Lower lobe of right lung (tissue), 2 donors: ENCODE results near the gene MRPS23. TPM values are rescaled to one million over a fixed set of nuclear protein-coding genes. Genes with fewer than 3 reads are reported as not detected.
"Not testable (repeated sequence)": the region's sequence is repeated elsewhere in the genome, so short reads cannot be mapped to it uniquely, and the experiment has no call there.

Experiments used
- ATAC-seq, 2 donors: fragments of 200-7000 bp; cut with Tn5 transposase; one replicate each; pipeline ENCODE4 v1.9.1; 2020 to 2022; ENCODE audit warnings: mild to moderate bottlenecking in 2 of 2, moderate library complexity in 2 of 2
- DNase-seq: peaks from one replicate; pipeline ENCODE4 v3.0.0-alpha.2; 2020
- H3K27ac ChIP-seq: fragments of 200-600 bp; one replicate; pipeline ENCODE4 v1.8.0; 2022
- H3K27me3 ChIP-seq: fragments of 200-600 bp; one replicate; pipeline ENCODE4 v1.8.0; 2022; ENCODE audit warnings: low read depth
- H3K36me3 ChIP-seq: fragments of 200-600 bp; one replicate; pipeline ENCODE4 v1.8.0; 2022; ENCODE audit warnings: mild to moderate bottlenecking
- H3K4me1 ChIP-seq: fragments of 200-600 bp; one replicate; pipeline ENCODE4 v1.8.0; 2022
- H3K4me3 ChIP-seq: fragments of 200-600 bp; one replicate; pipeline ENCODE4 v1.8.0; 2022; ENCODE audit warnings: mild to moderate bottlenecking
- H3K9me3 ChIP-seq: fragments of 200-600 bp; one replicate; pipeline ENCODE4 v1.8.0; 2022
- intact Hi-C: fragments of 100-400 bp; cut with DNase I; formaldehyde crosslinking; loops from one replicate; pipeline ENCODE4 v1.11.0; 2022
- total RNA-seq: library from RNA; stranded (reverse); fragmentation: NEBNext Ultra II Directional; extraction: Animal tissue kit (Norgen Biotek cat#: 25700); gene quantifications from one replicate; pipeline ENCODE4 v1.2.1, GENCODE V29; 2021
- TF ChIP-seq, protein P1 (sequence below): fragments of 200-600 bp; IDR thresholded peaks from one replicate; pipeline ENCODE4 v1.8.0; 2022; ENCODE audit warnings: antibody characterized with exemption, mild to moderate bottlenecking
- donor health status: DM: no; HTN: yes; CAD: no; lungs with severe emphysema.

Gene MRPS23
- total RNA-seq, 1 donor from 2014 or later: 35.4 TPM

GRCh38 chr17:57853695-57854094 lies 3.9 kb upstream of the MRPS23 start:
- H3K4me1 ChIP-seq: peaks cover 43% of the 10 kb centered on the region
- no peak overlapping the region for H3K4me3 ChIP-seq
- no peaks in the 10 kb centered on the region for H3K9me3 ChIP-seq
- no peak for DNase-seq
- no peak for ATAC-seq
- intact Hi-C loops: loop anchor here (10.0 kb wide), 1 partner anchor 141 kb away; no protein-coding TSS in a partner anchor
- peak overlapping the region; percentile 2 for H3K27ac ChIP-seq
- no peaks in the 10 kb centered on the region for H3K36me3 ChIP-seq
- no peaks in the 10 kb centered on the region for H3K27me3 ChIP-seq
- TF ChIP-seq, protein P1, sequence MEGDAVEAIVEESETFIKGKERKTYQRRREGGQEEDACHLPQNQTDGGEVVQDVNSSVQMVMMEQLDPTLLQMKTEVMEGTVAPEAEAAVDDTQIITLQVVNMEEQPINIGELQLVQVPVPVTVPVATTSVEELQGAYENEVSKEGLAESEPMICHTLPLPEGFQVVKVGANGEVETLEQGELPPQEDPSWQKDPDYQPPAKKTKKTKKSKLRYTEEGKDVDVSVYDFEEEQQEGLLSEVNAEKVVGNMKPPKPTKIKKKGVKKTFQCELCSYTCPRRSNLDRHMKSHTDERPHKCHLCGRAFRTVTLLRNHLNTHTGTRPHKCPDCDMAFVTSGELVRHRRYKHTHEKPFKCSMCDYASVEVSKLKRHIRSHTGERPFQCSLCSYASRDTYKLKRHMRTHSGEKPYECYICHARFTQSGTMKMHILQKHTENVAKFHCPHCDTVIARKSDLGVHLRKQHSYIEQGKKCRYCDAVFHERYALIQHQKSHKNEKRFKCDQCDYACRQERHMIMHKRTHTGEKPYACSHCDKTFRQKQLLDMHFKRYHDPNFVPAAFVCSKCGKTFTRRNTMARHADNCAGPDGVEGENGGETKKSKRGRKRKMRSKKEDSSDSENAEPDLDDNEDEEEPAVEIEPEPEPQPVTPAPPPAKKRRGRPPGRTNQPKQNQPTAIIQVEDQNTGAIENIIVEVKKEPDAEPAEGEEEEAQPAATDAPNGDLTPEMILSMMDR: no peak

DNA sequence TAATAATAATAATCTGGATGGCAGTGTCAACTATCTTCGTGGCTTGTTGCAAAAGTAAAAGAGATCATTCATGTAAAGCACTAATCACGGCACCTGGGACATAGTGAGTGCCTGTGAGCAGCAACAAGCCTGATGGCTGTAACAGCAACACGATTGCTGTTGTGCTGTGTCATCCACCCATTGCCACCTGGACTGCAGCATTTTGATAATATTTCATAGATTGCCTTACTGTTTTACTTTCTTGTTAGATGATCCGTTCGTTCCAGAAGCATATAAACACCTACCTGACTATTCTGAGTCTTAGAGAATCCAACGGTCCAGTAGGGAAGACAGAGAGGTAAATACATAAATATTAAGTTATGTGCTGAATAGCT lies 3.1 kb upstream of the MRPS23 start:
- H3K36me3 ChIP-seq: peaks cover 4% of the 10 kb centered on the region
- ATAC-seq: no peak
- H3K4me1 ChIP-seq: peaks cover 46% of the 10 kb centered on the region
- H3K27me3 ChIP-seq: no peaks in the 10 kb centered on the region
- no peak for DNase-seq
- no peaks in the 10 kb centered on the region for H3K9me3 ChIP-seq
- intact Hi-C loops: loop anchor here (10.0 kb wide), 1 partner anchor 142 kb away; no protein-coding TSS in a partner anchor
- H3K27ac ChIP-seq: peak overlapping the region; percentile 92
- TF ChIP-seq, protein P1: no peak
- H3K4me3 ChIP-seq: no peak overlapping the region

DNA sequence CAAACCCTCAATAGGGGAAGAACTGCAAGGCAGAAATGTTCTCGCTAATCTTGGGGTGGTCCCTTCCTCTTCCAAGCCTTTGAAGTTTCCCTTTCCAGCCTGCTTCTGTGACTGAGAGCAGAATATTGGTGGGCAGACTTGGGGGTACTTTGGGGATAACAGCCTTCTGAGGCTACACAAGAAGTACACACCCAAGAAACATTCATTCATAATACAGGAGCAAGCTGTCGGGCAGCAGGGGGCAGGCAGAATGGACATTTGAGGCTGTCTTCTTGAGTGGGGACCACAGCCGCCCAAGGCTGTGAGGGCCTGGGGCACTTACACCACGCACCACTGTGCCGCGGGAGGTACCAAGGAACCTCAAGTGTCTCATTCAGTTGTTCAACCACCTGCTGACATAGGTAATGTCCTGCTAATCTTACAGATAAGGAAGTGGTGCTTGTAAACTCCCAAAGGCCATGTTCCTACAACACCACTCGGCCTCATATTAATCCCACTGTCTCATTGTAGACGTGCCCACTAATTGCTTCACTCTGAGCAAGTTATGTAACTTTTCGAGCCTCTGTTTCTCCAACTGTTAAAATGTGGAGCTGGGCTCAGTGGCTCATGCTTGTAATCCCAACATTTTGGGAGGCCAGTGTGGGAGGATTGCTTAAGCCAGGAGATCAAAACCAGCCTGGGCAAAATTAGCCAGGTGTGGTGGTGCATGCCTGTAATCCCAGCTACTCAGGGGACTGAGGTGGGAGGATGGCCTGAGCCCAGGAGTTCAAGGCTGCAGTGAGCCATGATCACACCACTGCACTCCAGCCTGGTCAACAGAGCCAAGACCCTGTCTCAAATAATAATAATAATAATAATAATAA lies 2.5 kb upstream of the MRPS23 start:
- DNase-seq: no peak
- Histone ChIP-seq H3K4me3 (no peak overlapping the region), H3K9me3 (no peaks in the 10 kb centered on the region), H3K36me3 (peaks cover 9% of the 10 kb centered on the region), H3K27me3 (no peaks in the 10 kb centered on the region), H3K4me1 (peaks cover 46% of the 10 kb centered on the region), H3K27ac (peak overlapping the region; percentile 92)
- TF ChIP-seq, protein P1: no peak
- intact Hi-C loops: loop anchor here (10.0 kb wide), 1 partner anchor 142 kb away; no protein-coding TSS in a partner anchor
- ATAC-seq: peak in 1 of 2 donors; percentile 1

- TF ChIP-seq, protein P1: no peak
- Histone ChIP-seq H3K27me3 (no peaks in the 10 kb centered on the region), H3K4me3 (peak overlapping the region; percentile 70), H3K27ac (peak overlapping the region; percentile 92), H3K4me1 (peaks cover 50% of the 10 kb centered on the region), H3K36me3 (peaks cover 24% of the 10 kb centered on the region), H3K9me3 (no peaks in the 10 kb centered on the region)
- intact Hi-C loops: no loop called here
- DNase-seq (no peak), ATAC-seq (no peak)
Measured at GRCh38 chr17:57849163-57849873, 526 bp downstream of the MRPS23 start.

DNA sequence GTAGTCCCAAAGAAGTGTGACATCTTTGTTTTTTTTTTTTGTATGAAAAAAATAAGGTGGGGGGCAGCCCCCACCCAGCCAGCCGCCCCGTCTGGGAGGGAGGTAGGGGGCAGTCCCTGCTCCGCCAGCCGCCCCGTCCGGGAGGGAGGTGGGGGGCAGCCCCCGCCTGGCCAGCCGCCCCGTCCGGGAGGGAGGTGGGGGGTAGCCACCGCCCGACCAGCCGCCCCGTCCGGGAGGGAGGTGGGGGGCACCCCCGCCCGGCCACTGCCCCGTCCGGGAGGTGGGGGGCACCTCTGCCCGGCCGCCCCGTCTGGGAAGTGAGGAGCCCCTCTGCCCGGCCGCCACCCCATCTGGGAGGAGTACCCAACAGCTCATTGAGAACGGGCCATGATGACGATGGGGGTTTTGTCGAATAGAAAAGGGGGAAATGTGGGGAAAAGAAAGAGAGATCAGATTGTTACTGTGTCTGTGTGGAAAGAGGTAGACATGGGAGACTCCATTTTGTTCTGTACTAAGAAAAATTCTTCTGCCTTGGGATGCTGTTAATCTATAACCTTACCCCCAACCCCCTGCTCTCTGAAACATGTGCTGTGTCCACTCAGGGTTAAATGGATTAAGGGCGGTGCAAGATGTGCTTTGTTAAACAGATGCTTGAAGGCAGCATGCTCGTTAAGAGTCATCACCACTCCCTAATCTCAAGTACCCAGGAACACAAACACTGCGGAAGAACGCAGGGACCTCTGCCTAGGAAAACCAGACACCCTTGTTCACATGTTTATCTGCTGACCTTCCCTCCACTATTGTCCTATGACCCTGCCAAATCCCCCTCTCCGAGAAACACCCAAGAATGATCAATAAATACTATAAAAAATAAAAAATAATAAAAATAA lies 3.5 kb downstream of the MRPS23 start:
- DNase-seq, H3K4me3 ChIP-seq, ATAC-seq, H3K27me3 ChIP-seq, H3K9me3 ChIP-seq, intact Hi-C loops: not testable (repeated sequence)
- peak overlapping the region; percentile 69 for H3K27ac ChIP-seq
- peaks cover 50% of the 10 kb centered on the region for H3K36me3 ChIP-seq
- peaks cover 30% of the 10 kb centered on the region for H3K4me1 ChIP-seq
